Loucy (cell line): ENCODE results near the gene CHRNB4.

ENCODE experiments used
- CTCF ChIP-seq: fragments of 200-600 bp; sonication (generic); conservative IDR thresholded peaks from 2 replicates; pipeline ENCODE4 v1.5.1; 2014; ENCODE audit warnings: mild to moderate bottlenecking, antibody characterized with exemption, low read length
- EZH2phosphoT487 ChIP-seq: fragments of 200-600 bp; IDR thresholded peaks from 2 replicates; pipeline ENCODE4 v1.6.1; 2018; ENCODE audit warnings: antibody characterized with exemption, mild to moderate bottlenecking, moderate library complexity, borderline replicate concordance

DNA sequence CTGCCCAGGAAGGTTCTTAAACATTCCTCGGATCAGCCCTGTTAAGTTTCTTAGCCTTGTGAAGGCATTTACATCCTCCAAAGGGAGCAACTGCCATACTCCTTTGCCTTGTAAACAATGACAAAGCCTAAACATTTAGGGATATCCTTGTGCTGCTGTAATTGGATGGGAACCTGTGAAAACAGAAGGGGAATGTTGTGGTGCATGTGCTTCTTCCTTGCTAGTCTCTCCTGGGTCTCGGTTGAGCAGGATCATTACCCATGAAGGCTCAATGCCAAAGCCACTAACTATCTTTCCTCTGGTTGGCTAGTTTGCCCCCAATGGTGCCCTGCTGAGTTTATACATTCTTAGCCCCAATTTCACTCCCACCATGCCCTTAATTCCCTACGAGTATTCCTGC lies 37.5 kb downstream of the CHRNB4 start:
- TF ChIP-seq CTCF (no peak), EZH2phosphoT487 (no peak)
